GM10248 (cell line): ENCODE measurements around the gene NEFH.

Source experiments
- CTCF ChIA-PET: fragments of 300-600 bp; sonication (Branson Sonifier 250); formaldehyde crosslinking; extraction: SDS; loops from one replicate; lab custom pipeline; 2021; ENCODE audit warnings: antibody characterized with exemption; lab: Yijun Ruan, JAX
- POLR2A ChIA-PET: fragments of 350-650 bp; sonication (Branson Sonifier 250); formaldehyde crosslinking; extraction: SDS; loops from one replicate; lab custom pipeline; 2020; ENCODE audit warnings: antibody characterized with exemption; lab: Yijun Ruan, JAX
- DNase-seq: peaks from one replicate; pipeline ENCODE4 v3.0.0; 2012; ENCODE audit errors: extremely low spot score
- TF ChIP-seq, protein P1 (sequence below): IDR thresholded peaks from 2 replicates; pipeline ENCODE4 v1.5.1; 2012; ENCODE audit warnings: mild to moderate bottlenecking, low read depth; ENCODE audit errors: extremely low read depth, missing control alignments, control extremely low read depth

The NEFH gene

DNA sequence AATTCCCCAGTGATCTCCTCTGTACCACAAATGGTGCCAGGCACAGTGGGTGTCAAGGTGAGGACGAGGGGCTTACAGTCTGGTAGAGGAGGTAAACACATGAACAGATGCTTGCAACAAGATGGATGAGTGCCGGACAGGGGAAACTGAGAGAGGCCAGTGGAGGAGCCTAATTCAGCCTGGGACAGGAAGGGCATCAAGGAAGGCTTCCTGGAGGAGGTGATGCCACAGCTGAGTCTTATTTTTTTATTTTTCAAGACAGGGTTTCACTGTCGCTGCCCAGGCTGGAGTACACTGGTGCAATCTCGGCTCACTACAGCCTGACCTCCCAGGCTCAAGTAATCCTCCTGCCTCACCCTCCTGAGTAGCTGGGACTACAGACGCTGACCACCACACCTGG is 18.8 kb upstream of the NEFH start:
- TF ChIP-seq, protein P1, sequence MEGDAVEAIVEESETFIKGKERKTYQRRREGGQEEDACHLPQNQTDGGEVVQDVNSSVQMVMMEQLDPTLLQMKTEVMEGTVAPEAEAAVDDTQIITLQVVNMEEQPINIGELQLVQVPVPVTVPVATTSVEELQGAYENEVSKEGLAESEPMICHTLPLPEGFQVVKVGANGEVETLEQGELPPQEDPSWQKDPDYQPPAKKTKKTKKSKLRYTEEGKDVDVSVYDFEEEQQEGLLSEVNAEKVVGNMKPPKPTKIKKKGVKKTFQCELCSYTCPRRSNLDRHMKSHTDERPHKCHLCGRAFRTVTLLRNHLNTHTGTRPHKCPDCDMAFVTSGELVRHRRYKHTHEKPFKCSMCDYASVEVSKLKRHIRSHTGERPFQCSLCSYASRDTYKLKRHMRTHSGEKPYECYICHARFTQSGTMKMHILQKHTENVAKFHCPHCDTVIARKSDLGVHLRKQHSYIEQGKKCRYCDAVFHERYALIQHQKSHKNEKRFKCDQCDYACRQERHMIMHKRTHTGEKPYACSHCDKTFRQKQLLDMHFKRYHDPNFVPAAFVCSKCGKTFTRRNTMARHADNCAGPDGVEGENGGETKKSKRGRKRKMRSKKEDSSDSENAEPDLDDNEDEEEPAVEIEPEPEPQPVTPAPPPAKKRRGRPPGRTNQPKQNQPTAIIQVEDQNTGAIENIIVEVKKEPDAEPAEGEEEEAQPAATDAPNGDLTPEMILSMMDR: no peak
- ChIA-PET POLR2A (interaction anchor here (0.7 kb wide), 1 partner anchor 86 kb away, joined by 3 read pairs; no protein-coding TSS in a partner anchor), CTCF (interaction anchor here (1.1 to 2.0 kb wide), 4 partner anchors 8 to 647 kb away, joined by 3 to 7 read pairs (median 4); no protein-coding TSS in a partner anchor)
- DNase-seq: no peak

GRCh38 chr22:29463629-29464028 is 16.4 kb upstream of the NEFH start:
- DNase-seq: no peak
- POLR2A ChIA-PET: no interaction called here
- TF ChIP-seq, protein P1: no peak
- CTCF ChIA-PET: no interaction called here

DNA sequence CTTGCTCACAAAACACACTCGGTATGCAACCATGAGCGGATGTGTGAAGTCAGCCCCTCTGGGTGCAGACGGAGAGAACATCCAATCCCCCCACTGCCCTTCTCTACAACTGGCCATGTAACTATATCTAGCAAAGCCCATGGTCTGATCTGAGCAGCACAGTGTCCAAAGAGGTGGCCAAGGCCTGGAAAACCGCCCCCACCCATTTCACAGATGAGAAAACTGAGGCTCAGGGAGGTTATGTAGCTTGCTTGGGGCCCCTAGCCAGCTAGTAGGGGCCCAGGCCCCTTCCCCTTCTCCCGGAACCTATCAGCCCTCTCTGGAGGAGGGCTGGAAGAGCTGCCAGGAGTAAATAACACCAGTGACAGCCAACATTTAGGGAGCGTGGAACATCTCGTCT is 15.4 kb upstream of the NEFH start:
- TF ChIP-seq, protein P1: no peak
- POLR2A ChIA-PET: no interaction called here
- CTCF ChIA-PET: no interaction called here
- DNase-seq: no peak

DNA sequence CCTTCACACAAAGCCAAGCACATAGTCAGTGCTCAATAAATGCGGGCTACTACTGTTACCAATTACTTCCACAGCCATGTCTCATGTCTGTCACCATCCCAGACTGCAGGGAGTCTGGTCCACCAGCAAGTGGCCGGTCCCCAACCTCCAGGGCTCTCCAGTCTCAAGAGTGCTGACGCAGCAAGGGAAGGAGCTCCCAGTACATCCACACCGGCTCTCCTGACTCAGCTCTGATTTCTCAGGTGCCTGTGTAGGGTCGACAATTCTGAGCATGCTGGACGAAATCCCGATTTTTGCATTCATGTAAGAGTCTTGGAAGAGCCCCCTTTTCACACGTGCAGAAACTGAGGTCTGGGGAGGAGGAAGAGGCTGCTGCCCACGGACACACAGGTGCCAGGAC is 10.3 kb upstream of the NEFH start:
- no peak for DNase-seq
- TF ChIP-seq, protein P1: no peak
- CTCF ChIA-PET: interaction anchor here (0.6 to 1.3 kb wide), 2 partner anchors 12 to 54 kb away, joined by 3 to 5 read pairs; no protein-coding TSS in a partner anchor
- POLR2A ChIA-PET: no interaction called here

GRCh38 chr22:29470159-29470855 is 9.7 kb upstream of the NEFH start:
- peak; percentile 80 for DNase-seq
- TF ChIP-seq, protein P1: peak; percentile 80
- POLR2A ChIA-PET: interaction anchor here (0.5 kb wide), 1 partner anchor 109 kb away, joined by 6 read pairs; no protein-coding TSS in a partner anchor
- CTCF ChIA-PET: interaction anchor here (0.9 to 1.8 kb wide), 10 partner anchors 8 to 618 kb away, joined by 3 to 9 read pairs (median 4); no protein-coding TSS in a partner anchor

- ChIA-PET POLR2A (no interaction called here), CTCF (interaction anchor here (1.3 to 2.2 kb wide), 2 partner anchors 14 to 52 kb away, joined by 3 to 6 read pairs; no protein-coding TSS in a partner anchor)
- DNase-seq: no peak
- TF ChIP-seq, protein P1: no peak
Measured at GRCh38 chr22:29473001-29473400, 7.0 kb upstream of the NEFH start.
